ENCODE results near the gene NFATC1. TPM values are rescaled to one million over a fixed set of nuclear protein-coding genes. Genes with fewer than 3 reads are reported as not detected.

Gene NFATC1
- total RNA-seq, 6 experiments from 2014 or later = 0.57 to 2.0 (median 0.89) TPM

DNA sequence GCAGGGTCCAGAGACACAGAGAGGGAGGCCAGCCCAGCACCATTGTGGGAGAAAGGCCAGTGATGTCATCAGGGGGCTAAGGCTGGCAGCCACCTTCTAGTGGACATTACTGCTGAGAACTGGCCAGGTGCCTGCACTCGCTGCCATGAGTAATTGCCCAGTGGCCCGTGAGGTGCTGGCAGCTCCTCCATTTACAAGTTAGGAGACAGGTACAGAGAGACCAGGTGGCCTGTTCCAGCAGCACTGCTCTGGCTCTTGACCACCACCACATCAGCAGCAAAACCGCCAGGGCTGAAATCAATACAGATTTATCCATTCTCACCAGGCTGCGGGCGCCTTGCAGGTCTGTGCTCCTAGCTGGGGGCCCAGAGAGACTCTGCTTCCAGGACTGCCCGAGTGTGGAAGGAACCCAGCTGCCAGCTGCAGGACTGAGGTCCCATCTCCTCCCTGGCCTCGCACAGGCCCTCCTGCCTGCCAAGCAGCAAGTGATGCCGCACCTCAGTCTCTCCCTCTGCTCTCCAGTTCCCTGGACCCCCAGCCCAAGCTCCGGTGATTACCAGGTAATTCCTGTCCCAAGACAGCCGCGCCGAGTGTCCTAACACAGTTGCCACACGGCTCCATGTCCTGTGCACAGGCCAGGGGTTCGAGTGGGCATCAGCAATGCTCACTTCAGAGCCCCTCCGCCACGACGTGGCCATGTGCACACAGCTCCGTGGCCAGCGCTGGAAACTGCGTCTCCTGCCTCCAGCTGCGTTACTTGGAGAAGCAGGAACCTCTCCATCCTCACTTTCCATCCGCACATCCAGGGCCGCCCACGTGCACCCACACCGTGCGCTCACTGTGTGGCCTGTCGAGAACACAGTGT lies 182.9 kb downstream of the NFATC1 start:
- DNase-seq = no peak
- Mint-ChIP-seq H3K27ac (no peak overlapping the region), H3K9me3 (peaks cover 6% of the 10 kb centered on the region; the same call in 1 of the 2 replicates), H3K27me3 (ENCODE audit: insufficient read depth) (peaks cover 15% of the 10 kb centered on the region), H3K4me3 (no peak overlapping the region), H3K4me1 (ENCODE audit: low read depth) (no peaks in the 10 kb centered on the region), H3K36me3 (ENCODE audit: low read depth) (peaks cover under 1% of the 10 kb centered on the region; the same call in 1 of the 2 replicates)
- TF ChIP-seq, protein P1, sequence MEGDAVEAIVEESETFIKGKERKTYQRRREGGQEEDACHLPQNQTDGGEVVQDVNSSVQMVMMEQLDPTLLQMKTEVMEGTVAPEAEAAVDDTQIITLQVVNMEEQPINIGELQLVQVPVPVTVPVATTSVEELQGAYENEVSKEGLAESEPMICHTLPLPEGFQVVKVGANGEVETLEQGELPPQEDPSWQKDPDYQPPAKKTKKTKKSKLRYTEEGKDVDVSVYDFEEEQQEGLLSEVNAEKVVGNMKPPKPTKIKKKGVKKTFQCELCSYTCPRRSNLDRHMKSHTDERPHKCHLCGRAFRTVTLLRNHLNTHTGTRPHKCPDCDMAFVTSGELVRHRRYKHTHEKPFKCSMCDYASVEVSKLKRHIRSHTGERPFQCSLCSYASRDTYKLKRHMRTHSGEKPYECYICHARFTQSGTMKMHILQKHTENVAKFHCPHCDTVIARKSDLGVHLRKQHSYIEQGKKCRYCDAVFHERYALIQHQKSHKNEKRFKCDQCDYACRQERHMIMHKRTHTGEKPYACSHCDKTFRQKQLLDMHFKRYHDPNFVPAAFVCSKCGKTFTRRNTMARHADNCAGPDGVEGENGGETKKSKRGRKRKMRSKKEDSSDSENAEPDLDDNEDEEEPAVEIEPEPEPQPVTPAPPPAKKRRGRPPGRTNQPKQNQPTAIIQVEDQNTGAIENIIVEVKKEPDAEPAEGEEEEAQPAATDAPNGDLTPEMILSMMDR (IDR thresholded peaks at IDR 0.05) = no peak

Measured in HFFc6 (cell line).